Measurements from ENCODE around the gene AP1G2.

Gene AP1G2

GRCh38 chr14:23556700-23557440, 10.7 kb downstream of the AP1G2 start:
- H3K27ac ChIP-seq (replicated peaks) = peak overlapping the region; percentile 96
- H3K4me3 ChIP-seq (replicated peaks; ENCODE audit: insufficient read depth, low read length) = peak overlapping the region; percentile 63
- H3K27me3 ChIP-seq (ENCODE audit: insufficient read depth, poor library complexity, severe bottlenecking) = no peaks in the 10 kb centered on the region
- DNase-seq (ENCODE audit: low read depth in 1 of 2, low spot score in 1 of 2) = peak in 1 of 2 experiments; percentile 54
- TF ChIP-seq SPI1 (IDR thresholded peaks at IDR 0.05; ENCODE audit: borderline replicate concordance, low read depth) = peak; percentile 8; the same call in 1 of the 2 replicates
- no peak for TF ChIP-seq GABPA (IDR thresholded peaks at IDR 0.05; ENCODE audit: low read depth)

- DNase-seq (ENCODE audit: low read depth in 1 of 2, low spot score in 1 of 2) = peak; percentile 87 to 94
Measured at GRCh38 chr14:23555882-23556699, 11.5 kb downstream of the AP1G2 start, which contains the start of gene THTPA. TSS of gene THTPA (plus strand) at chr14:23556271. CDS start at chr14:23556758, 487 bp downstream.

GRCh38 chr14:23555533-23555881, 12.1 kb downstream of the AP1G2 start:
- no peak for DNase-seq (ENCODE audit: low read depth in 1 of 2, low spot score in 1 of 2)
- Histone ChIP-seq H3K27me3 (ENCODE audit: insufficient read depth, poor library complexity, severe bottlenecking) (no peaks in the 10 kb centered on the region), H3K27ac (replicated peaks) (peak overlapping the region; percentile 96), H3K4me3 (replicated peaks; ENCODE audit: insufficient read depth, low read length) (peak overlapping the region; percentile 63)
- TF ChIP-seq POLR2AphosphoS5 (IDR thresholded peaks at IDR 0.05; ENCODE audit: low read depth) (no peak), CTCF (IDR thresholded peaks at IDR 0.05; ENCODE audit: insufficient read depth, low read length) (no peak), GABPA (IDR thresholded peaks at IDR 0.05; ENCODE audit: low read depth) (no peak), SPI1 (IDR thresholded peaks at IDR 0.05; ENCODE audit: borderline replicate concordance, low read depth) (no peak)
- TF ChIP-seq, protein P1, sequence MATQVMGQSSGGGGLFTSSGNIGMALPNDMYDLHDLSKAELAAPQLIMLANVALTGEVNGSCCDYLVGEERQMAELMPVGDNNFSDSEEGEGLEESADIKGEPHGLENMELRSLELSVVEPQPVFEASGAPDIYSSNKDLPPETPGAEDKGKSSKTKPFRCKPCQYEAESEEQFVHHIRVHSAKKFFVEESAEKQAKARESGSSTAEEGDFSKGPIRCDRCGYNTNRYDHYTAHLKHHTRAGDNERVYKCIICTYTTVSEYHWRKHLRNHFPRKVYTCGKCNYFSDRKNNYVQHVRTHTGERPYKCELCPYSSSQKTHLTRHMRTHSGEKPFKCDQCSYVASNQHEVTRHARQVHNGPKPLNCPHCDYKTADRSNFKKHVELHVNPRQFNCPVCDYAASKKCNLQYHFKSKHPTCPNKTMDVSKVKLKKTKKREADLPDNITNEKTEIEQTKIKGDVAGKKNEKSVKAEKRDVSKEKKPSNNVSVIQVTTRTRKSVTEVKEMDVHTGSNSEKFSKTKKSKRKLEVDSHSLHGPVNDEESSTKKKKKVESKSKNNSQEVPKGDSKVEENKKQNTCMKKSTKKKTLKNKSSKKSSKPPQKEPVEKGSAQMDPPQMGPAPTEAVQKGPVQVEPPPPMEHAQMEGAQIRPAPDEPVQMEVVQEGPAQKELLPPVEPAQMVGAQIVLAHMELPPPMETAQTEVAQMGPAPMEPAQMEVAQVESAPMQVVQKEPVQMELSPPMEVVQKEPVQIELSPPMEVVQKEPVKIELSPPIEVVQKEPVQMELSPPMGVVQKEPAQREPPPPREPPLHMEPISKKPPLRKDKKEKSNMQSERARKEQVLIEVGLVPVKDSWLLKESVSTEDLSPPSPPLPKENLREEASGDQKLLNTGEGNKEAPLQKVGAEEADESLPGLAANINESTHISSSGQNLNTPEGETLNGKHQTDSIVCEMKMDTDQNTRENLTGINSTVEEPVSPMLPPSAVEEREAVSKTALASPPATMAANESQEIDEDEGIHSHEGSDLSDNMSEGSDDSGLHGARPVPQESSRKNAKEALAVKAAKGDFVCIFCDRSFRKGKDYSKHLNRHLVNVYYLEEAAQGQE (IDR thresholded peaks at IDR 0.05; ENCODE audit: insufficient replicate concordance, low read depth) = no peak

More at GRCh38 chr14:23555882-23556699, 11.5 kb downstream of the AP1G2 start, which contains the start of gene THTPA:
- H3K27me3 ChIP-seq (ENCODE audit: insufficient read depth, poor library complexity, severe bottlenecking) = no peaks in the 10 kb centered on the region
- peak within 1 kb of the TSS; percentile 63 for H3K4me3 ChIP-seq (replicated peaks; ENCODE audit: insufficient read depth, low read length)
- H3K27ac ChIP-seq (replicated peaks) = peak within 1 kb of the TSS; percentile 96
- TF ChIP-seq GABPA (IDR thresholded peaks at IDR 0.05; ENCODE audit: low read depth) = peak; percentile 44
- TF ChIP-seq SPI1 (IDR thresholded peaks at IDR 0.05; ENCODE audit: borderline replicate concordance, low read depth) = no peak
- TF ChIP-seq CTCF (IDR thresholded peaks at IDR 0.05; ENCODE audit: insufficient read depth, low read length) = no peak
- TF ChIP-seq POLR2AphosphoS5 (IDR thresholded peaks at IDR 0.05; ENCODE audit: low read depth) = peak; percentile 63
- TF ChIP-seq, protein P1 (IDR thresholded peaks at IDR 0.05; ENCODE audit: insufficient replicate concordance, low read depth) = no peak
